ENCODE measurements around the gene PCBP3.

PCBP3 gene

DNA sequence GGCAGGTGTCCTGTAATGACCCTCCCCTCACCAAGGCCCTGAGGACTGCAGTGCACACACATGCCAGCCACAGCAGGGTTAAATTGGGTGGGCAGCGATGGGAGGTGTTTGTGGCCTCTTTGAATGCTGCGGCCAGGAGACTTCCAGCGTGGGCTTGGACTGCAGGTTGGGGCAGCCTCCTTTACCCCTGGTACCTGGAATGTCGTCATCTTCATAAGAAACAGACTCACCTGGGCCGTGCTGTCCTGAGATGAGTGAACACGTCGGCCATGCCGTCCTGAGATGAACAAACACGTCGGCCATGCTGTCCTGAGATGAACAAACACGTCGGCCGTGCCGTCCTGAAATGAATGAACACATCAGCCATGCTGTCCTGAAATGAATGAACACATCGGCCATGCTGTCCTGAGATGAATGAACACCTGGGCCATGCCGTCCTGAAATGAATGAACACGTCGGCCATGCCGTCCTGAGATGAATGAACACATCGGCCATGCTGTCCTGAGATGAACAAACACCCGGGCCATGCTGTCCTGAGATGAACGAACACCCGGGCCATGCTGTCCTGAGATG is 288.0 kb downstream of the PCBP3 start:
- DNase-seq (ENCODE audit: low read depth), result no peak

DNA sequence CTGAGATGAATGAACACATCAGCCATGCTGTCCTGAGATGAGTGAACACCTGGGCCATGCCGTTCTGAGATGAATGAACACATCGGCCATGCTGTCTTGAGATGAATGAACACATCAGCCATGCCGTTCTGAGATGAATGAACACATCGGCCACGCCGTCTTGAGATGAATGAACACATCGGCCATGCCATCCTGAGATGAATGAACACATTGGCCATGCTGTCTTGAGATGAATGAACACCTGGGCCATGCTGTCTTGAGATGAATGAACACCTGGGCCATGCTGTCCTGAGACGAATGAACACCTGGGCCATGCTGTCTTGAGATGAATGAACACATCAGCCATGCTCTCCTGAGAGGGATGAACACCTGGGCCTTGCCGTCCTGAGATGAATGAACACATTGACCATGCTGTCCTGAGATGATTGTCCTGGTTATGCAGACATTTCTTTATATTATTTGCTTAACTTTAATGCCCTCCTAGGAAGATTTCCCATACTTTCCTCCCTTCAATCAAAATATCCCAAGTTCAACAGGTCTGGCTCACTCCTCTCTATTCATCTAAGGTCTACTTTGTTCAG is 289.5 kb downstream of the PCBP3 start:
- no peak for DNase-seq (ENCODE audit: low read depth)

DNA sequence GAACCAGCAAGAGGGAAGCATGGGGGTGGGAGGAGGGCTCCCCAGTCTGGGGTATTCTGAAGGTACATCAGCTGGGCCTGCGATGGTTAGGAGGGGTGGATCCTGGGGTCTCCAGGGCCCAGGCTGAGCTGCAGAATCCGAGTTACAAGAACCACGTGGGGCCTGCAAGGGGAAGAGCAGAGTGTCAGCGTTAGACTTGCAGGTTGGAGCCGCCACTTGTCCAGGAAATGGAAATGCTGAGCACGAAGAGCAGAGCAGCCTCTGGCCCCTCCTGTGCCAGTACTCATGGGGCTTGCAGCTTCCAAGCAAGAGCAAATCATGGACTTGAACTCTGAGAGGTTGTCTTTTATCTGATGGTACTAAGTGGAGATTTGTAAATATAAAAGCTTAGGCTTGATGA is 290.6 kb downstream of the PCBP3 start:
- DNase-seq (ENCODE audit: low read depth), result no peak

GRCh38 chr21:45934554-45934953 is 291.0 kb downstream of the PCBP3 start:
- DNase-seq (ENCODE audit: low read depth), result no peak

GRCh38 chr21:45935628-45936027 is 292.1 kb downstream of the PCBP3 start:
- DNase-seq (ENCODE audit: low read depth), result no peak

DNA sequence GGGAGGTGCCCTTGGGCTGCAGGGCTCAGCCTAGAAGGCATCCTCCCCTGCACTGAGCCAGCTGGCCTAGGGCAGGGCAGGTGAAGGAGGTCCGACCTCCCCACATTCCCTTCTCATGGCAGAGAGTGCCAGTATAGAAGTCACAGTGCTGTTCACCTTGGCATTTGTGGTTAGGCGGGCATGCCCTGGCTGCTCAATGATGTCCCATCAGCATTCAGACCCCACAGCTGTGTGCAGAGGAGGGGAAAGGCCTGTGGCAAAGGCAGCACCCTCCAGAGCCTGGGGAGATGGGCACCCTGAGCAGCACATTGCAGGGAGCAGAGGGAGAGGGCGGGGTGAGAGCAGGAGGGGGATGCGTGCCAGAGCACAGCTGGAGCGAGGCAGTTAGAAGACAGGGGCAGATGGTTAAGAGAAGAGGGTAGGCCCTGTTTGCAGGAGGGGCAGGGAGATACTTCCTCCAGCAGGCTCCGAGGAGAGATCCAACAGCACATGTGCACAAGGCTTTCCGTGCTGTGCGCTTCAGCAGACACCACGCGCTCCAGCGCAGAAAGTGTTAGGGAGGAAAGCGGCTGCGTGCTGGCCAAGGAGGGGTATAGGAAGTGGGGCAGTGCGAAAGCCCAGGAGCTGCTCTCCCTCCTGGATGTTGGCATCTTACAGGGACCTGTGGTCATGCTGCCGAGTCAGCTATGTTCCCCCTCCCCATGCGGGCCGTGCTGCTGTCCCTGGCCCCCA is 294.4 kb downstream of the PCBP3 start:
- DNase-seq (ENCODE audit: low read depth), result no peak

DNA sequence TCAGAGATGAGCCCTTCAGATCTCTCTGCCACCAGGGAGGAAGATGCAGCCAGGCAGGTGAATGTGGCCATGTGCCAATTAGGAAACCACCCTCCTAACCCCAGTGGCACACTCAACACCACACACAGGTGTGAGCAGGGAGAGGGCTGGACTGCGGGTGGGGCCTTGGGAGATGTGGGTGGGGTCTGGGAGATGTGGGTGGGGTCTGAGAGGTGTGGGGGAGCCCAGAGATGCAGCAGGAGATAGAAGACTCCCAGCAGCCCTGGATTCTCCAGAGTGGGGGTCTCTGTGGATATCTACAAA is 294.9 kb downstream of the PCBP3 start:
- DNase-seq (ENCODE audit: low read depth), result no peak

- DNase-seq (ENCODE audit: low read depth), result no peak
These were observed 295.4 kb downstream of the PCBP3 start for GRCh38 chr21:45938811-45939520.

DNA sequence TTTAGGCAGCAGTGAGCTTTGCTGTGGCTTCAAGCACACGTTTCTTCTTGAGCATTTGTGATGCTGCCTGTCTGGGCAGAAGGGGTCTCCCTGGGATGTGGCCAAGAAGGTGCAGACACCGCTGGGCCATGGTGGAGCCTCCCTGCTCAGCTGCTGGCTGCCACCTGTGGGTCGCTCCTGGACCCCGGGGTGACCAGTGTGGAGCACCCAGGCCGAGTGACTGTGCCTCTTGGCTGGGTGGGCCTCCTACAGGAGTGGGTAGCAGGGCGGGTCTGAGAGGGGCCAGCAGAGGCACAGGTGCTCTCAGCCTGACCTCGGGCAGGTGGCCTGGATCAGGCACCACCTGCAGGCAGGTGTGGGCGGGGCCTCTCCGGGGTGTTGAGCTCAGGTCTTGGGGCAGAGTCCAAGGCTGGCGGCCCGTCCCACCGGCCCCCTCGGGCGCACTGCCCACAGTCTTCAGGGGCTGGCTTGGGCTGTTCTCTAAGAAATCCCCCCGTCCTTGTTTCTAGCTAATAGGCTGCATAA is 296.1 kb downstream of the PCBP3 start:
- DNase-seq (ENCODE audit: low read depth), result no peak

GRCh38 chr21:45940091-45940490 is 296.6 kb downstream of the PCBP3 start:
- DNase-seq (ENCODE audit: low read depth), result no peak

- DNase-seq (ENCODE audit: low read depth), result no peak
These were observed 297.3 kb downstream of the PCBP3 start for GRCh38 chr21:45940621-45941337.

- no peak for DNase-seq (ENCODE audit: low read depth)
These were observed 297.8 kb downstream of the PCBP3 start for GRCh38 chr21:45941338-45941710.

DNA sequence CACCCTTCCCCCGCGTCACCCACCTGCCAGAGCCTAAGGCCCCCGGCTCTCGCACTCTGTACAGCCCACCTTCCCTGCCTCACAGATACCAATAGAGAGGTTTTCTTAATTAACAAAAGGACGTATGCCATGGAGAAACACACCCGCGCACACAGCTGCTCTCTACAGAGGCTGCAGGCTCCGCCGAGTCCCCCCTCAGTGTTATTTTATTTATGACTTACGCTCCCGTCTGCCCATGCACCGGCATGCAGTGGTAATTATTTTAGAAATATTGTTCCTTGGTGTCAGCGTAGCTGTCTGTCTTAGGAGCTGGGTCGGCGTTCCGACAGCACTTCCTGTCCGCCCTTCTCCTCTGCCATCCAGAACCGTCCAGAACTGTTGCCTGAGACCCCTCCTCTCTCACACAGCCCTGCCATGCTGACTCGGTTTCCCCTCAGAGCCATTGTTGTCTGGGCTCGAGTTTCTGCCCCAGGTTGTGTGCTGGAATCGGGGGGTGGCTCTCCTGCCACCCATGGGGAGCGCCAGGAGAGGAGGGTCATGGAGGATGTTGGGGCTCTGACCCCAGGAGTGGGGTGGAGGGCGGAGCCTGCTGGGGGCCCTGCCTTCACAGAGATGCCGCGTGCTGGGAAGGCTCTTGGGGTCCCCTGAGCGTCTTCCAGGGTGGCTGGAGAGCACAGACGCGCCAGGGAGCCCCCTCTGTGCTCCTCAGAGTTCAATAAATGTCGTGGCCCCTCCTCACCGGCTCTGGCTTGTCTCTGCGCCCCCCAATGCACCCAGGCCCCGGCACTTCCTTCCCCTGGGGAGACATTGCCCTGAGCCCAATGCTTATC is 298.4 kb downstream of the PCBP3 start:
- no peak for DNase-seq (ENCODE audit: low read depth)

DNA sequence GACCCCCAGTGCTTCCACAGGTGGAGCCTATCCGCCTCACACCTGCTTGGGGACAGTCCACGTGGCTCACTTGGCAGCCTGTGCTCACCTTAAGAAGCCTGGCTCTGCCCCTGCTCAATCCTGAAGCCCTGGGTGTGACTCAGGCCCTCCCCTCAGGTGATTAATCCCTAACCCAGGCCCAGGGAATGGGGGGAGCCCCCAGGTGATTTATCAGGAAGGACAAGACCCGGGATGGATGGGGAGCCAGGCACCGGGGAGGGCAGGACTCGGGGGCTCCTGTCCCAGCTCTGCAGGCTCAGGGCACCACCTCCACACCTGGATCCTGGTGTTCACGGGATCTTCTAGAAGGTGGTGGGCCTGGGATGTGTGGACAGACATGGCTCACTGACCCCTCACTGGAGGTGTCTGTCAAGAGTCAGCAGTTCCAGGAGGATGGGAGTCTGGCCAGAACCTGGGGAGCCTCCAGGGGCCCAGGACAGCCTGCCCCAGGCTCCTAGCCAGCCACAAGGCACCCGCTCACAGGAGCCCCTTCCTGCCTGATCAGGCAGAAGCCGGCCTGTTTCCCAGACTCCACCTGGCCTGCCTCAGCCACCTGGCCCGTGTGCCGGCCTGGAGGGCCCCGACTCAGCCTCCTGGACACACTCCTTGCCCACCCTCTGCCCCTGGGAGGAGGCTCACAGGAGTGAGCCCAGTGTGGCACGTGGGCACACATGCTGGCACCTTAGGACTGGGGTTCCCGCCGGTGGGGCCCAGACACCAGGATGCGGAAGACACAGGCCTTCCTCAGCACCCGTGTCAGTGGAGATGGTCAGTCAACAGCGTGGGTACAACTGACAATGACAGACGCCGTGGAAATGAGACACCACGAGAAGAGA is 299.5 kb downstream of the PCBP3 start:
- no peak for DNase-seq (ENCODE audit: low read depth)

- no peak for DNase-seq (ENCODE audit: low read depth)
These were observed 300.4 kb downstream of the PCBP3 start for GRCh38 chr21:45943630-45944540.

GRCh38 chr21:45944601-45945000 is 301.1 kb downstream of the PCBP3 start:
- DNase-seq (ENCODE audit: low read depth), result no peak

DNA sequence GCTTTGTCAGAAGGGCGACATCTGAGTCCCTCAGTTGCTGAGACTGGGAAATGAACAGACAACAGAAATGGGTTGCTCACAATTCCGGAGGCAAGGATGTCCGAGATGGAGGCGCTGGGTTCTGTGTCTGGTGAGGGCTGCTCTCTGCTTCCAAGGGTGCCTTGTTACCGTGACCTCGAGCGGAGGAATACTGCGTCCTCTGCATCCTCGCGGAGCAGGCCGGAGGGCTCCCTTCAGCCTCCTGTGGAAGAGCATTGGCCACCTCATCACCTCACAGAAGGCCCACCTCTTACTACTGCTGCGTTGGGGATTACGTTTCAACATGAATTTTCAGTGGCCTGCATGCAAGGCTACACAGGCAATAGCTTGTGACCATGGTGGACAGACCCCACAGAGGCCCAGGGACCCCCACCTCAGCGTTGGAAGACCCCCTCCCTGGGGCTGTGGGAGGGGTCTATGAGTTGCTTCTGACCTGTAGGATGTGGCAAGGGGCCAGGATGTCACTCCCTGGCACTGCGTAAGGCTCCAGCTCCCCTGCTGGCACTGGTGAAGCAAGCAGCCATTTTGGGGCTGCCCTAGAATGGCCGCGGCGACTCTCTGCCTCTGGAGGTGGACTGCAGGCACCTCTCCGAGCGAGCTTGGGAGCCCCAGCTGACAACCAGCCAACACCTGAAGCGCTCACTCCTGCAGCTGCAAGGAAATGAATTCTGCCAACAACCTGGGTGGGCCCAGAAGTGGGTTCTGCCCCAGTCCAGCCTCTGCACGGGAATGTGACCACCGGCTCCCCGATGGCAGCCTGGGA is 301.7 kb downstream of the PCBP3 start:
- no peak for DNase-seq (ENCODE audit: low read depth)

DNA sequence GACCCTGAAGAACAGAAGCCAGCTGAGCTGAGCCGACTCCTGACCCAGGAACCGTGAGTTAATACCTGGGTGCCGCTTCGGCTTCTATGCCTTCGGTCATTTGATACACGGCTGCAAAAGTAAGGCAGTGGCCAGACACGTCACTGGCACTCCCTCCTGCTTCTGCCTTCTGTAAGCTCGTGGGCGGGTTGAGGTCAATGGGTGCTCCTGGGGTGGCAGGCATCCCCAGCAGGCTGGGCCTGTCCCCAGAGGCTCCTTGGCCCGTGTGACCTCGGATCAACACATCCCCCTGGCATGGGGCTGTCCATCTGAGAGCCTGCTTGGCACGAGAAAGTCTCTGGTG is 302.3 kb downstream of the PCBP3 start:
- no peak for DNase-seq (ENCODE audit: low read depth)

DNA sequence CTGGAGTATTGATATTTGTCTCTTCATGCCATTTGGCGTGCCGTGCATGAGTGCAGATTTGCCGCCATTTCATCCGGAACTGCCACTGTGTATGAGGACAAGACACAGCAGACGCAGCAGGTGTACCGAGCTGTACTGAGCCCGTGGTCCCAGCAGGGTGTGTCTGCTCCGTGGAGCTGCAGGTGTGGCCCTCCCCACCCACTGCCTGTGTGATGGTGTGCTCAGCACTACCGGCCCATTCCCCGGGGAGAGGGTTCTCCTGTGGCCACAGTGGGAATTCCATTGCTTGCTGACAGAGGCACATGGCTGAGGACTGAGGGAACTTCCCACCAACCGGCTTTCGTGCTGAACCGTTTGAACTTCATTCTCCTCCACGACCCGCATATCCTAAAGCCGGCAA is 303.8 kb downstream of the PCBP3 start:
- DNase-seq (ENCODE audit: low read depth), result no peak
